DOHH2 (cell line): Measurements from ENCODE around the gene HCN3.
"Not testable (repeated sequence)": the region's sequence is repeated elsewhere in the genome, so short reads cannot be mapped to it uniquely, and the experiment has no call there.

Experiments
- H3F3A ChIP-seq: fragments of 200-600 bp; sonication (generic), shearing (Covaris generic); 2 replicates; pipeline ENCODE4 v1.6.0; 2016; ENCODE audit warnings: antibody characterized with exemption, mild to moderate bottlenecking; ENCODE audit not compliant: control insufficient read depth, insufficient read depth
- H3K27ac ChIP-seq: fragments of 200-600 bp; sonication (generic); 2 replicates; pipeline ENCODE4 v1.5.1; 2014; ENCODE audit warnings: low read depth, mild to moderate bottlenecking, low read length, moderate library complexity
- H3K27me3 ChIP-seq: fragments of 200-600 bp; sonication (generic); 2 replicates; pipeline ENCODE4 v1.6.1; 2014; ENCODE audit warnings: mild to moderate bottlenecking, low read length, mixed read lengths; ENCODE audit not compliant: control insufficient read depth
- H3K36me3 ChIP-seq: fragments of 200-600 bp; sonication (generic); 2 replicates; pipeline ENCODE4 v1.6.1; 2014; ENCODE audit warnings: mild to moderate bottlenecking, low read length, moderate library complexity, mixed read lengths; ENCODE audit not compliant: control insufficient read depth
- H3K4me1 ChIP-seq: fragments of 200-600 bp; sonication (generic); 2 replicates; pipeline ENCODE4 v1.6.1; 2014; ENCODE audit warnings: mild to moderate bottlenecking, low read length, mixed read lengths; ENCODE audit not compliant: control insufficient read depth
- H3K4me2 ChIP-seq: fragments of 200-600 bp; sonication (generic); 2 replicates; pipeline ENCODE4 v1.6.0; 2014; ENCODE audit warnings: mild to moderate bottlenecking, low read length, moderate library complexity
- H3K4me3 ChIP-seq: fragments of 200-600 bp; sonication (generic); 2 replicates; pipeline ENCODE4 v1.5.1; 2014; ENCODE audit warnings: mild to moderate bottlenecking, low read length, mixed read lengths
- H3K79me2 ChIP-seq: fragments of 200-600 bp; sonication (generic); 2 replicates; pipeline ENCODE4 v1.6.1; 2014; ENCODE audit warnings: mild to moderate bottlenecking, low read length, mixed read lengths; ENCODE audit not compliant: control insufficient read depth
- H3K9me2 ChIP-seq: fragments of 200-600 bp; sonication (generic); replicated peaks from 2 replicates; pipeline ENCODE4 v1.6.1; 2014; ENCODE audit warnings: mild to moderate bottlenecking, low read length, mixed read lengths; ENCODE audit not compliant: control insufficient read depth
- H3K9me3 ChIP-seq: fragments of 200-600 bp; sonication (generic); 2 replicates; pipeline ENCODE4 v1.6.1; 2014; ENCODE audit warnings: antibody characterized with exemption, low read length, mixed read lengths; ENCODE audit not compliant: control insufficient read depth, insufficient read depth
- H4K20me1 ChIP-seq: fragments of 200-600 bp; sonication (generic); 2 replicates; pipeline ENCODE4 v1.6.0; 2014; ENCODE audit warnings: low read depth, mild to moderate bottlenecking, antibody characterized with exemption, low read length, moderate library complexity; ENCODE audit not compliant: control insufficient read depth, insufficient read depth
- EZH2phosphoT487 ChIP-seq: fragments of 200-600 bp; sonication (generic); IDR thresholded peaks from 2 replicates; pipeline ENCODE4 v1.6.1; 2017; ENCODE audit warnings: borderline replicate concordance, mild to moderate bottlenecking, antibody characterized with exemption, low read length, moderate library complexity, mixed read lengths
- TF ChIP-seq, protein P1 (sequence below): fragments of 200-600 bp; sonication (generic); IDR thresholded peaks from one replicate; pipeline ENCODE4 v1.5.1; 2014; ENCODE audit warnings: antibody characterized with exemption, mild to moderate bottlenecking, low read depth, low read length; ENCODE audit not compliant: poor library complexity, severe bottlenecking

HCN3 gene

GRCh38 chr1:155327981-155328380, 50.7 kb downstream of the HCN3 start:
- H4K20me1 ChIP-seq, result no peaks in the 10 kb centered on the region
- peaks cover 10% of the 10 kb centered on the region for H3K79me2 ChIP-seq
- no peaks in the 10 kb centered on the region for H3K9me2 ChIP-seq
- H3K4me1 ChIP-seq, result peaks cover 24% of the 10 kb centered on the region
- H3K27me3 ChIP-seq, result no peaks in the 10 kb centered on the region
- TF ChIP-seq, protein P1, sequence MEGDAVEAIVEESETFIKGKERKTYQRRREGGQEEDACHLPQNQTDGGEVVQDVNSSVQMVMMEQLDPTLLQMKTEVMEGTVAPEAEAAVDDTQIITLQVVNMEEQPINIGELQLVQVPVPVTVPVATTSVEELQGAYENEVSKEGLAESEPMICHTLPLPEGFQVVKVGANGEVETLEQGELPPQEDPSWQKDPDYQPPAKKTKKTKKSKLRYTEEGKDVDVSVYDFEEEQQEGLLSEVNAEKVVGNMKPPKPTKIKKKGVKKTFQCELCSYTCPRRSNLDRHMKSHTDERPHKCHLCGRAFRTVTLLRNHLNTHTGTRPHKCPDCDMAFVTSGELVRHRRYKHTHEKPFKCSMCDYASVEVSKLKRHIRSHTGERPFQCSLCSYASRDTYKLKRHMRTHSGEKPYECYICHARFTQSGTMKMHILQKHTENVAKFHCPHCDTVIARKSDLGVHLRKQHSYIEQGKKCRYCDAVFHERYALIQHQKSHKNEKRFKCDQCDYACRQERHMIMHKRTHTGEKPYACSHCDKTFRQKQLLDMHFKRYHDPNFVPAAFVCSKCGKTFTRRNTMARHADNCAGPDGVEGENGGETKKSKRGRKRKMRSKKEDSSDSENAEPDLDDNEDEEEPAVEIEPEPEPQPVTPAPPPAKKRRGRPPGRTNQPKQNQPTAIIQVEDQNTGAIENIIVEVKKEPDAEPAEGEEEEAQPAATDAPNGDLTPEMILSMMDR, result no peak
- TF ChIP-seq EZH2phosphoT487, result no peak
- H3K9me3 ChIP-seq, result no peaks in the 10 kb centered on the region
- H3F3A ChIP-seq, result 0 out of 2 replicates have a peak, but pooled peaks cover 4% of the 10 kb centered on the region
- H3K4me2 ChIP-seq, result no peak overlapping the region
- H3K36me3 ChIP-seq, result peaks cover 36% of the 10 kb centered on the region
- no peak overlapping the region for H3K27ac ChIP-seq
- no peak overlapping the region for H3K4me3 ChIP-seq

DNA sequence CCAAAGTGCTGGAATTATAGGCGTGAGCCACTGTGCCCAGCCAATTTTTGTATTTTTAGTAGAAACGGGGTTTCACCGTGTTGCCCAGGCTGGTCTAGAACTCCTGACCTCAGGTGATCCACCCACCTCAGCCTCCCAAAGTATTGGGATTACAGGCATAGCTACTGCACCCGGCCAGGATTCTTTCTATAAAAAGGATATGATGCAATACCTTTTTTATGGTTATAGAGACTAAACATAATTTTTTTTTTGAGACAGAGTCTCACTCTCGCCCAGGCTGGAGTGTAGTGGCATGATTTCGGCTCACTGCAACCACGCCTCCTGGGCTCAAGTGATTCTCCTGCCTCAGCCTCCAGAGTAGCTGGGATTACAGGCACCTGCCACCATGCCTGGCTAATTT, 51.6 kb downstream of the HCN3 start:
- H3K36me3 ChIP-seq, result peaks cover 36% of the 10 kb centered on the region
- peaks cover 24% of the 10 kb centered on the region for H3K4me1 ChIP-seq
- H3K9me2 ChIP-seq, H3K27me3 ChIP-seq, H3K27ac ChIP-seq, H3F3A ChIP-seq, H4K20me1 ChIP-seq, H3K9me3 ChIP-seq, H3K4me2 ChIP-seq, H3K4me3 ChIP-seq: not testable (repeated sequence)
- H3K79me2 ChIP-seq, result peaks cover 10% of the 10 kb centered on the region

DNA sequence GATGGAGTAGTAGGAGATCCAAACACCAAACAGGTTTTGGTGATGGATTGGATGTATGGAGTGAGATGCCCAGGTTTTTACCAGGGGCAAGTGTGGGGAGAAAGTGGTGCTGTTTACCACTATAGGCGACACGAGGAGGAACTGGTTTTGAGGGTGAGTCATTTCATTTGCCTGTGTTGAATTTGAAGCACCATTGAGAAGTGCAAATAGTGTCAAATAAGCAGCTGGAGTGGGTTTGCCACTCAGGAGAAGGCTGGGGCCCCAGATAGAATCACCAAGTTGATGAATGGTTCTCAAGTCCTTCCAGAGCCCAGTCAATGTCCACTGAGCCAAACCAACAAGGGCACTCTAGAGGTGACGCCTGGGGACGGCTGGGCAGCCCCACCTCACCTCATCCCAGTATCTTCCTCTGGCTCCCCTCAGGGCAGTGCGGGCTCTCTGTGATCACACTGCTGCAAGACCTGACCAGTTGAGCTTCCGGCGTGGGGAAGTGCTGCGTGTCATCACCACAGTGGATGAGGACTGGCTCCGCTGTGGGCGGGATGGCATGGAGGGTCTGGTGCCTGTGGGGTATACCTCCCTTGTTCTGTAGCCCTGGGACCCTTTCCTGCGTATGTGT, 52.8 kb downstream of the HCN3 start:
- H3K36me3 ChIP-seq, result peaks cover 41% of the 10 kb centered on the region
- no peaks in the 10 kb centered on the region for H3K9me2 ChIP-seq
- no peaks in the 10 kb centered on the region for H4K20me1 ChIP-seq
- H3K9me3 ChIP-seq, result no peaks in the 10 kb centered on the region
- H3K4me1 ChIP-seq, result peaks cover 20% of the 10 kb centered on the region
- peaks cover 3% of the 10 kb centered on the region for H3K79me2 ChIP-seq
- H3K4me2 ChIP-seq, result no peak overlapping the region
- 0 out of 2 replicates have a peak, but pooled peaks cover 4% of the 10 kb centered on the region for H3F3A ChIP-seq
- H3K27ac ChIP-seq, result no peak overlapping the region
- H3K27me3 ChIP-seq, result no peaks in the 10 kb centered on the region
- H3K4me3 ChIP-seq, result no peak overlapping the region
- TF ChIP-seq, protein P1, result no peak
- TF ChIP-seq EZH2phosphoT487, result no peak

DNA sequence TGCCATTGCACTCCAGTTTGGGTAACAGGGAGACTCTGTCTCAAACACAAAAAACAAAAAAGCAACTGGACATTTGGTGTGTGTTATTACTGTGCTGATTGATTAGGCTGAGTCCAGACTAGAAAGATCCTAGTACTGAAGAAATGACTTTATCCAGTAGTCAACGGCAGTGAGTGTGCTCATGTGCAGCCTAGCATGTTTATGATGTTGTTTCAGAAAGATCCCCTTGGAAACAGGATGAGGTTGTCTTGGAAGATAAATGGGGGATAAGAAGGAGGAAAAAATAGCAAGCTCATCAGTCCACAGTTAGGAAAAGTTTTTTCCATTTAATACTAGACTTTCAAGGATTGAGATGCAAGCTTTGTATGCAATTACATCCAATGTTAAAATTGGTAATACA, 57.7 kb downstream of the HCN3 start:
- no peaks in the 10 kb centered on the region for H3K79me2 ChIP-seq
- TF ChIP-seq, protein P1, result no peak
- TF ChIP-seq EZH2phosphoT487, result no peak
- peaks cover 9% of the 10 kb centered on the region for H3F3A ChIP-seq
- no peaks in the 10 kb centered on the region for H3K9me2 ChIP-seq
- H3K4me2 ChIP-seq, result no peak overlapping the region
- H3K27me3 ChIP-seq, result no peaks in the 10 kb centered on the region
- H3K27ac ChIP-seq, result no peak overlapping the region
- peaks cover 7% of the 10 kb centered on the region; the same call in 1 of the 2 replicates for H3K4me1 ChIP-seq
- H3K36me3 ChIP-seq, result peaks cover 65% of the 10 kb centered on the region
- H3K4me3 ChIP-seq, result no peak overlapping the region
- no peaks in the 10 kb centered on the region for H4K20me1 ChIP-seq
- H3K9me3 ChIP-seq, result no peaks in the 10 kb centered on the region
